Neutrophil (primary cell): ENCODE data around the gene SND1.
A peak's percentile ranks its signal among the peaks of the same experiment; 100 is the strongest.

Experiments
- H3K27ac ChIP-seq: fragments of 200-600 bp; sonication (generic); 2 replicates; pipeline ENCODE4 v1.5.1; 2016; ENCODE audit warnings: mild to moderate bottlenecking, moderate library complexity
- H3K27me3 ChIP-seq: fragments of 200-600 bp; sonication (generic); 2 replicates; pipeline ENCODE4 v1.6.0; 2016; ENCODE audit warnings: mild to moderate bottlenecking
- H3K36me3 ChIP-seq: fragments of 200-600 bp; sonication (generic); 2 replicates; pipeline ENCODE4 v1.5.1; 2017
- H3K4me1 ChIP-seq, 2 experiments: fragments of 200-600 bp in 1 of 2; sonication (generic) in 1 of 2; 1 replicate in 1 of 2; 2 replicates in 1 of 2; pipeline versions ENCODE4 v1.5.1 to v1.6.1; 2013 to 2016; ENCODE audit warnings: low read depth in 1 of 2, low read length in 1 of 2, mild to moderate bottlenecking in 1 of 2, moderate library complexity in 1 of 2; ENCODE audit not compliant: control insufficient read depth in 1 of 2, insufficient read depth in 1 of 2
- H3K4me3 ChIP-seq, 2 experiments: fragments of 200-600 bp in 1 of 2; sonication (generic) in 1 of 2; 1 replicate in 1 of 2; 2 replicates in 1 of 2; pipeline ENCODE4 v1.5.1; 2013 to 2016; ENCODE audit warnings: low read depth in 1 of 2, low read length in 1 of 2, mild to moderate bottlenecking in 1 of 2, moderate library complexity in 1 of 2
- H3K9me3 ChIP-seq: fragments of 200-600 bp; sonication (generic); 2 replicates; pipeline ENCODE4 v1.5.1; 2016
- TF ChIP-seq, protein P1 (sequence below): fragments of 200-600 bp; sonication (generic); IDR thresholded peaks from 2 replicates; pipeline ENCODE4 v1.5.1; 2016; ENCODE audit warnings: antibody characterized with exemption

SND1 gene

DNA sequence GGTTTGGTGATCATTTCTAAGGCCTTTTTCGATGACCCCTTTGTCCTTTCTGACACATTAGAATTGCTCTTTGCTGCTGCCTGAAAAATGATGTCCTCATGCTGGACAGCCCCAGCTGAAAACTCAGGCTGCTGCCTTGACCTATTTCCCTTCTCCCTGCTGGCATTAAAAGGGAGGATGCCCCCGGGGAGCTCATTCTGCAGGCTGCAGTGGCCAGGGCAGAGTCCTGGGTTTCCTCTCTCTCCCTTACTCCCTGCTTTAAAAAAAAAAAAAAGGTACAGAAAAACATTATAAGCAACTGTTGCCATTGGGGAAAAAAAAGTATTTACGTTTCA, 343.9 kb downstream of the SND1 start:
- peaks cover 28 to 40% of the 10 kb centered on the region in 2 experiments for H3K4me1 ChIP-seq

DNA sequence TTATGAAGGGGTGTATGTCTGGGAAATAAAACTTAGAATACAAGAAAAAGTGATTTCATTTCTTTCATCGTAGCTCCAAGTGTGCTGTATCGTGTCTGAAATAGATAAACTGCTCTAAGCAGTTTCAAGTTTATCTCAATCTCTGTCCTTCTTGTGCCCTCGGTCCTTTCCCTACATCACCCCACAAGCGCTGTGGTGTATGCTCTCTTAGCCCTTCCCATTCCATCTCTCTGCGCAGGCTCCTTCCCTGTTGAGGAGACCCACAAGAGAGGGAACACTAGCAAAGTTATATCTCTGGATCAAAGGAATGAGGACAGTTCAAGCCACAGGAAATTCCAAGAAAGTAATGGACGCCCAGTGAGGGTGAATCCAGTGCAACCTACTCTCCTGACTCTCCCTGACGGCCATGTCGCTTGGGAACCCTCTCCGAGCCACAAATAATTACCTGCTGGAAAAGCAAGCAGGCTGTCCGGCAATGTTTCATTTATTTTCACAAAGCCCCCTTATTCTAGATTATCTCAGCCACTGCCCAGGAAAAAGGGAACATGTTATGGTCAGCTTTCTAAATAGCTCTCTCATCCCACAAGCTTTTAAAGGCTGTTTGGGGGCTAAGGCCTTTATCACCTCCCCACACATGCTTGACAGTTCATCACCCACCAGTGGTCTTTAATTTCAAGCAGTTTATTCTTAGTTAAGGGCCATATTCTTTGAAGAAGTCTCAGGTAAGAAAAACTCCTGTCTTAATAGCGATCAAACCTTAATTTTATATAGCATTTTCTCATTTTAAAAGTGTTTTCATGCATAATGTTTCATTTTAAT, 344.5 kb downstream of the SND1 start:
- Histone ChIP-seq H3K36me3 (peaks cover 44% of the 10 kb centered on the region), H3K4me1 (peaks cover 34 to 46% of the 10 kb centered on the region in 2 experiments), H3K4me3 (no peak overlapping the region), H3K27me3 (no peaks in the 10 kb centered on the region), H3K9me3 (no peaks in the 10 kb centered on the region), H3K27ac (no peak overlapping the region)
- TF ChIP-seq, protein P1, sequence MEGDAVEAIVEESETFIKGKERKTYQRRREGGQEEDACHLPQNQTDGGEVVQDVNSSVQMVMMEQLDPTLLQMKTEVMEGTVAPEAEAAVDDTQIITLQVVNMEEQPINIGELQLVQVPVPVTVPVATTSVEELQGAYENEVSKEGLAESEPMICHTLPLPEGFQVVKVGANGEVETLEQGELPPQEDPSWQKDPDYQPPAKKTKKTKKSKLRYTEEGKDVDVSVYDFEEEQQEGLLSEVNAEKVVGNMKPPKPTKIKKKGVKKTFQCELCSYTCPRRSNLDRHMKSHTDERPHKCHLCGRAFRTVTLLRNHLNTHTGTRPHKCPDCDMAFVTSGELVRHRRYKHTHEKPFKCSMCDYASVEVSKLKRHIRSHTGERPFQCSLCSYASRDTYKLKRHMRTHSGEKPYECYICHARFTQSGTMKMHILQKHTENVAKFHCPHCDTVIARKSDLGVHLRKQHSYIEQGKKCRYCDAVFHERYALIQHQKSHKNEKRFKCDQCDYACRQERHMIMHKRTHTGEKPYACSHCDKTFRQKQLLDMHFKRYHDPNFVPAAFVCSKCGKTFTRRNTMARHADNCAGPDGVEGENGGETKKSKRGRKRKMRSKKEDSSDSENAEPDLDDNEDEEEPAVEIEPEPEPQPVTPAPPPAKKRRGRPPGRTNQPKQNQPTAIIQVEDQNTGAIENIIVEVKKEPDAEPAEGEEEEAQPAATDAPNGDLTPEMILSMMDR: no peak

More for the DNA sequence above, 343.9 kb downstream of the SND1 start:
- Histone ChIP-seq H3K9me3 (no peaks in the 10 kb centered on the region), H3K27ac (peak overlapping the region; percentile 25), H3K36me3 (peaks cover 45% of the 10 kb centered on the region), H3K4me3 (no peak overlapping the region), H3K27me3 (no peaks in the 10 kb centered on the region)
- TF ChIP-seq, protein P1: no peak

GRCh38 chr7:127997226-127997922, 345.4 kb downstream of the SND1 start:
- Histone ChIP-seq H3K27ac (no peak overlapping the region), H3K36me3 (peaks cover 44% of the 10 kb centered on the region), H3K4me3 (no peak overlapping the region), H3K4me1 (peaks cover 34 to 53% of the 10 kb centered on the region in 2 experiments), H3K9me3 (no peaks in the 10 kb centered on the region), H3K27me3 (no peaks in the 10 kb centered on the region)
- TF ChIP-seq, protein P1: no peak

DNA sequence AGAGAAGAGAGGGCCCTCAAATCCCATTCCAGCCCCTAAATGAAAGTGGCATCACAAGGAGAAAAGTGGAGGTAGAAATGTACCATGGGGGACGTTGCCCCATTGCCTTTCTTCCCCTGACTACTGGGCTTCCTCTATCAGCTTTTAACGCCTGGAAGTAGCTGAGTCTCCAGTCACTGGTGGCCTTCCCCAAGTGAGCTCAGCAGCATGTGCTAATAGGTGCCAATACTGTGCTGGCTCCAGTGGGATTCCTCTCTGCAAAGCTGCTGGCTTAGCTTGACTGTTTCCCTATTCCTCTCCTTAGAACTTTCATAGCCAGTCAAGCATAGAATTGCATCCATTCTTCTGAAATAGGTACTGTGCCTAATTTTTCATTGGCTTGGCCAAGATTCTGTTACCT, 346.7 kb downstream of the SND1 start:
- Histone ChIP-seq H3K27ac (peak overlapping the region; percentile 92), H3K27me3 (no peaks in the 10 kb centered on the region), H3K4me1 (peaks cover 46 to 58% of the 10 kb centered on the region in 2 experiments), H3K9me3 (no peaks in the 10 kb centered on the region), H3K4me3 (no peak overlapping the region), H3K36me3 (peaks cover 36% of the 10 kb centered on the region)
- TF ChIP-seq, protein P1: no peak

DNA sequence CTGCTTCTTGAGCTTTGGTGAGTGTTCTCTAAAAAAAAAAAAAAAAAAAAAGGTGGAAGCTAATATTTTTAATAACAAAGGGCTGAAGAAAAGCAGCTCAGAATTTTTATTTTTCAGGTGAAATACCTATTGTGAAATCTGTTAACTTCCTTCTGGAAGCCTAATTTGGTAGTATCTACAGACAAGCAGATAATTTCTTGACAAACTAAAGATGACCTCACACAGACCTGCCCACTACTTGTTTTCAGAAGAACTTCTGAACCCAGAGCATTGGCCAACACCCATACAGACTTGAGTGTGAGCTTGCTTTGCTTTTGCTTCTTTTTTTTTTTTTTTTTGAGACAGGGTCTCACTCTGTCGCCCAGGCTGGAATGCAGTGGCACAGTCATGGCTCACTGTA, 348.1 kb downstream of the SND1 start:
- H3K27me3 ChIP-seq: no peaks in the 10 kb centered on the region
- peaks cover 56 to 72% of the 10 kb centered on the region in 2 experiments for H3K4me1 ChIP-seq
- H3K4me3 ChIP-seq: peak overlapping the region; percentile 18 to 42
- H3K9me3 ChIP-seq: no peaks in the 10 kb centered on the region
- TF ChIP-seq, protein P1: no peak
- H3K27ac ChIP-seq: peak overlapping the region; percentile 92
- H3K36me3 ChIP-seq: peaks cover 36% of the 10 kb centered on the region
